WTC11 (cell line): ENCODE results near the gene BLOC1S1. TPM values are rescaled to one million over a fixed set of nuclear protein-coding genes. Genes with fewer than 3 reads are reported as not detected.
A peak's percentile ranks its signal among the peaks of the same experiment; 100 is the strongest.

ENCODE experiments used
- ATAC-seq: fragments of 200-7000 bp; cut with Tn5 transposase; 2 replicates; pipeline ENCODE4 v1.10.0; 2021; ENCODE audit warnings: mild to moderate bottlenecking, moderate library complexity
- CTCF ChIA-PET: fragments of 300-600 bp; sonication (Branson Sonifier 250); formaldehyde crosslinking; loops from one replicate; lab custom pipeline; 2021; ENCODE audit warnings: antibody characterized with exemption; lab: Charles Lee
- POLR2A ChIA-PET: fragments of 350-600 bp; sonication (Branson Sonifier 250); formaldehyde crosslinking; loops from one replicate; lab custom pipeline; 2021; ENCODE audit warnings: antibody characterized with exemption; lab: Charles Lee
- DNase-seq: peaks from one replicate; pipeline ENCODE4 v3.0.0; 2021; ENCODE audit warnings: low spot score
- H3K27ac Mint-ChIP-seq: 2 replicates; pipeline ENCODE4 v1.8.0; 2021; ENCODE audit warnings: mixed read lengths
- H3K27me3 Mint-ChIP-seq: 2 replicates; pipeline ENCODE4 v1.8.0; 2021; ENCODE audit warnings: low read depth, mild to moderate bottlenecking, moderate library complexity, mixed read lengths
- H3K36me3 Mint-ChIP-seq: 2 replicates; pipeline ENCODE4 v1.8.0; 2021; ENCODE audit warnings: mixed read lengths
- H3K4me1 Mint-ChIP-seq: 2 replicates; pipeline ENCODE4 v1.8.0; 2022; ENCODE audit warnings: mixed read lengths
- H3K4me3 Mint-ChIP-seq: 2 replicates; pipeline ENCODE4 v1.8.0; 2021; ENCODE audit warnings: mild to moderate bottlenecking, moderate library complexity, mixed read lengths
- H3K9me3 Mint-ChIP-seq: 2 replicates; pipeline ENCODE4 v1.8.0; 2021; ENCODE audit warnings: mixed read lengths
- AFF4 ChIP-seq: sonication (generic); formaldehyde crosslinking; IDR thresholded peaks from 2 replicates; pipeline ENCODE4 v1.8.1; 2023; ENCODE audit warnings: mild to moderate bottlenecking, missing genetic modification reagents, borderline replicate concordance
- CBFB ChIP-seq: sonication (generic); formaldehyde crosslinking; IDR thresholded peaks from 2 replicates; pipeline ENCODE4 v1.8.1; 2022; ENCODE audit warnings: mild to moderate bottlenecking, low read depth, missing genetic modification reagents
- E2F1 ChIP-seq: sonication (generic); formaldehyde crosslinking; IDR thresholded peaks from 2 replicates; pipeline ENCODE4 v1.8.0; 2022; ENCODE audit warnings: mild to moderate bottlenecking, missing genetic modification reagents
- ESRRA ChIP-seq: sonication (generic); formaldehyde crosslinking; IDR thresholded peaks from 2 replicates; pipeline ENCODE4 v1.8.1; 2022; ENCODE audit warnings: mild to moderate bottlenecking, missing genetic modification reagents, borderline replicate concordance
- GABPB1 ChIP-seq: sonication (generic); formaldehyde crosslinking; IDR thresholded peaks from 2 replicates; pipeline ENCODE4 v1.8.1; 2023; ENCODE audit warnings: mild to moderate bottlenecking, missing genetic modification reagents
- GTF2I ChIP-seq: fragments of 250-450 bp; sonication (Bioruptor Pico); conservative IDR thresholded peaks from 2 replicates; pipeline ENCODE4 v1.4.0; 2021; ENCODE audit warnings: mild to moderate bottlenecking
- KAT7 ChIP-seq: sonication (generic); formaldehyde crosslinking; IDR thresholded peaks from 2 replicates; pipeline ENCODE4 v1.8.1; 2023; ENCODE audit warnings: missing genetic modification reagents, mild to moderate bottlenecking, borderline replicate concordance
- SMAD4 ChIP-seq: sonication (generic); formaldehyde crosslinking; IDR thresholded peaks from 2 replicates; pipeline ENCODE4 v1.8.0; 2022; ENCODE audit warnings: mild to moderate bottlenecking, missing genetic modification reagents
- USF1 ChIP-seq: sonication (generic); formaldehyde crosslinking; IDR thresholded peaks from 2 replicates; pipeline ENCODE4 v1.8.0; 2022; ENCODE audit warnings: mild to moderate bottlenecking, missing genetic modification reagents
- ZBTB21 ChIP-seq: sonication (generic); formaldehyde crosslinking; IDR thresholded peaks from 2 replicates; pipeline ENCODE4 v1.8.1; 2023; ENCODE audit warnings: mild to moderate bottlenecking, missing genetic modification reagents, borderline replicate concordance
- ZBTB43 ChIP-seq: sonication (generic); formaldehyde crosslinking; IDR thresholded peaks from 2 replicates; pipeline ENCODE4 v1.8.1; 2023; ENCODE audit warnings: mild to moderate bottlenecking, missing genetic modification reagents
- ZNF121 ChIP-seq: sonication (generic); formaldehyde crosslinking; IDR thresholded peaks from 2 replicates; pipeline ENCODE4 v1.8.0; 2023; ENCODE audit warnings: missing genetic modification reagents
- ZNF281 ChIP-seq: sonication (generic); formaldehyde crosslinking; IDR thresholded peaks from 2 replicates; pipeline ENCODE4 v1.8.0; 2023; ENCODE audit warnings: mild to moderate bottlenecking, missing genetic modification reagents
- ZNF671 ChIP-seq: fragments of 250-450 bp; sonication (Bioruptor Pico); IDR thresholded peaks from 2 replicates; pipeline ENCODE4 v1.8.0; 2021; ENCODE audit warnings: mild to moderate bottlenecking
- total RNA-seq: library from RNA; stranded (reverse); gene quantifications from 3 replicates; pipeline ENCODE4 v1.2.3, GENCODE V29; 2021

BLOC1S1 gene
- total RNA-seq, 1 experiment from 2014 or later: 81.9 TPM

- TF ChIP-seq AFF4 (CRISPR knock-in tag): no peak
These were observed 36.2 kb upstream of the BLOC1S1 start (continued) for GRCh38 chr12:55679691-55680090.

GRCh38 chr12:55681142-55682077 is 34.4 kb upstream of the BLOC1S1 start:
- no peaks in the 10 kb centered on the region for H3K9me3 Mint-ChIP-seq
- peak; percentile 31; the same call in 1 of the 2 replicates for TF ChIP-seq GABPB1 (CRISPR knock-in tag)
- TF ChIP-seq GTF2I (CRISPR knock-in tag): 0 out of 2 replicates have a peak, but pooled peaks have one; percentile 8
- TF ChIP-seq ESRRA: no peak
- POLR2A ChIA-PET: interaction anchor here (0.9 to 1.2 kb wide), 5 partner anchors 25 to 56 kb away, joined by 3 to 7 read pairs (median 3); partner anchors contain the start of gene CD63
- ATAC-seq (peak; percentile 89), DNase-seq (peak; percentile 81)
- H3K4me1 Mint-ChIP-seq: peaks cover 14% of the 10 kb centered on the region
- H3K36me3 Mint-ChIP-seq: no peaks in the 10 kb centered on the region
- peaks cover 2% of the 10 kb centered on the region for H3K27me3 Mint-ChIP-seq
- H3K27ac Mint-ChIP-seq: 0 out of 2 replicates have a peak overlapping the region, but pooled peaks have one; percentile 25
- H3K4me3 Mint-ChIP-seq: peak overlapping the region; percentile 70
- CTCF ChIA-PET: interaction anchor here (0.5 to 4.7 kb wide), 31 partner anchors 8 to 314 kb away, joined by 3 to 66 read pairs (median 5); partner anchors contain the start of genes BLOC1S1, CD63, ITGA7 and RAB5B

GRCh38 chr12:55682087-55682796 is 33.6 kb upstream of the BLOC1S1 start:
- Mint-ChIP-seq H3K4me1 (peaks cover 14% of the 10 kb centered on the region), H3K36me3 (peaks cover 3% of the 10 kb centered on the region; the same call in 1 of the 2 replicates), H3K4me3 (peak overlapping the region; percentile 70), H3K27me3 (no peaks in the 10 kb centered on the region; the same call in 1 of the 2 replicates), H3K27ac (no peak overlapping the region), H3K9me3 (no peaks in the 10 kb centered on the region)
- ChIA-PET CTCF (interaction anchor here (0.5 to 4.7 kb wide), 26 partner anchors 9 to 292 kb away, joined by 3 to 66 read pairs (median 5); partner anchors contain the start of genes CD63, ITGA7 and RAB5B), POLR2A (interaction anchor here (1.0 to 1.2 kb wide), 3 partner anchors 24 to 47 kb away, joined by 3 to 7 read pairs (median 5); partner anchors contain the start of gene CD63)
- DNase-seq (no peak), ATAC-seq (no peak)
- no peak for TF ChIP-seq ZBTB43 (CRISPR knock-in tag)
- no peak for TF ChIP-seq USF1 (CRISPR knock-in tag)
- no peak for TF ChIP-seq GTF2I (CRISPR knock-in tag)
- TF ChIP-seq SMAD4 (CRISPR knock-in tag): no peak
- no peak for TF ChIP-seq ZBTB21 (CRISPR knock-in tag)
- no peak for TF ChIP-seq E2F1
- TF ChIP-seq GABPB1 (CRISPR knock-in tag): no peak
- TF ChIP-seq ZNF671 (CRISPR knock-in tag): no peak
- TF ChIP-seq ZNF281 (CRISPR knock-in tag): no peak
- no peak for TF ChIP-seq ZNF121 (CRISPR knock-in tag)
- no peak for TF ChIP-seq KAT7 (CRISPR knock-in tag)
- TF ChIP-seq CBFB (CRISPR knock-in tag): no peak
